Right kidney (tissue), 1 donor: ENCODE data around the gene MICALL1.
A peak's percentile ranks its signal among the peaks of the same experiment; 100 is the strongest.
"Not testable (repeated sequence)": the region's sequence is repeated elsewhere in the genome, so short reads cannot be mapped to it uniquely, and the experiment has no call there.

ENCODE experiments used
- DNase-seq: peaks from one replicate; pipeline ENCODE4 v3.0.0-alpha.2; 2016

Gene MICALL1

DNA sequence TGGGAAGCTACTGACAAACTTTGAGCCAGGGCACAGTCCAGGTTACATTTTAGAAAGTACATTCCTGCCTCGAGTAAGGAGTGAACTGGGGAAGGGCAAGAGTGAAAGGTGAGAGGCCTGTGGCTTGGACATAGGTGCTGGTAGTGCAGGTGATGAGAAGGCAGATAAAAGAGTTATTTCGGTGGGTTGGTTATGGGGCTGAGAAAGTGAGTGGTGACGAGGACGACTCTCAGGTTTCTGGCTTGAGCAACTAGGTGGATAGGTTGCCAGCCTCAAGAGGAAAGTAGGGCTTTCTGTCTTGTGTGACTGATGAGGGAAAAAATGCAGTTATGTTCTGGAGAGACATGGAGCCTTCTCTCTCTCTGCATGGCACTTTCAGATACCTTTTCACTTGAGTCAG lies 51.1 kb downstream of the MICALL1 start:
- no peak for DNase-seq

DNA sequence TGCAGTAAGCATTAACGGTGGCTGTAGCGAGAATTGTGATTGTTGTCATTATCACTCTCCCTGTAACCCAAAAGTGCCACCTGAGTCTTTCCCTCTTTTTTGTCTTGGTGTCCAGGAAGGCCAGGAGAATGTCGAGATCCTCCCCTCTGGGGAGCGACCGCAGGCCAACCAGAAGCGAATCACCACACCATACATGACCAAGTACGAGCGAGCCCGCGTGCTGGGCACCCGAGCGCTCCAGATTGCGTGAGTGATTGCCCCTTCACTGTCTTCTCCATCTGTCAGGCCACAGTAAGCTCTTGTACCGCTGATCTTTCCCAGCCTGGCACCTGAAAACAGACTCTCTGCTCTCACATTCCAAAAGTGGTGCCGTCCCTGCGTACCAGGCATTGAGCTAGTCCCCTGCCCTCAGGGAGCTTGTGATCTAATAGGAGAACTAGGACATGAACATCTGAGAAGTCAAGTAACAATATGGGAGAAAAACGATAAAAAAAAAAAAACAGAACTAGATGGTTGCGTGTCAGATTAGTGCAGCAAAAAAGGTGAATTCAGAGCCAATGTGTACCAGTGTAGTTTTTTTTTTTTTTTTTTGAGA lies 53.2 kb downstream of the MICALL1 start:
- no peak for DNase-seq

DNA sequence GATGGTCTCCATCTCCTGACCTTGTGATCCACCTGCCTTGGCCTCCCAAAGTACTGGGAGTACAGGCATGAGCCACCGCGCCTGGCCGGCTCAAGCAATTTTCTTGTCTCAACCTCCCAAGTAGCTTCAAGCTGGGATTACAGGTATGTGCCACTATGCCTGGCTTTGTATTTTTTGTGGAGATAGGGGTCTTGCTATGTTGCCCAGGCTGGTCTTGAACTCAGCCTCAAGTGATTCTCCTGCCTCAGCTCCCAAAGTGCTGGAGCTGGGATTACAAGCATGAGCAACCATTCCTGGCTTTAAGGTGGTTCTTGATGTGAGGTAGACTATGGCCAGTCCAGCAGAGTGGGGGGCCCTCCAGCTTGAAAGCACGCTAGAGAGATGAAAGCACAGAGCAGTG lies 55.0 kb downstream of the MICALL1 start:
- no peak for DNase-seq

DNA sequence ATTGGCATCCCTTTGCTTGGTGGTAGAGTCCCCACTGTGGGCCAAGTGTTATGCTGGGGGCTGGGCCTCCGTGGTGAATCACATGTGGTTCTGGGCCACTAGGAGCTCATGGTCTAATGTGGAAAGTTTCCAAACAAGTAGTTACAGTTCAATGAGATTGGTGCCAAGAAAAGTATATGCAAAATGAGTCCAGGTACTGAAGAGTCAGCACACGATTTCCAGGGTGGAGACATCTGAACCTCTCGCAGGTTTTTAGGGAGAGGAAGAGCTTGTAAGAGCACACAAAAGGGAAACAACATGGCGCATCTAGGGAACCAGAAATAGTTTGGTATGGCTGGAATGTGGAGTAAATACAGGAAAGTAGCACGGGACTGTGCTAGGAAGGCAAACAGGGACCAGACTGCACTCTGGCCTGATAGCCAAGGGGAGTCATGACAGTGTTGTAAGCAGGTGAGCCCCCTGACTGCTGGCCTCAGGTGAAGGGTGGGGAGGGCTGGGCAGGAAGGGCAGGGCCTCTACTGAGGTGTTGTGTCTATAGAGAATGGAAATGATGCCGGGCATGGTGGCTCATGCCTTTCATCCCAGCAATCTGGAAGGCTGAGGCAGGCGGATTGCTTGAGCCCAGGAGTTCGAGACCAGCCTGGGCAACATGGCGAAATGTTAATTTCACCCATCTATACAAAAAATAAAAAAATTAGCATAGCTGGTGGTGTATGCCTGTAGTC lies 60.0 kb downstream of the MICALL1 start:
- DNase-seq: no peak

DNA sequence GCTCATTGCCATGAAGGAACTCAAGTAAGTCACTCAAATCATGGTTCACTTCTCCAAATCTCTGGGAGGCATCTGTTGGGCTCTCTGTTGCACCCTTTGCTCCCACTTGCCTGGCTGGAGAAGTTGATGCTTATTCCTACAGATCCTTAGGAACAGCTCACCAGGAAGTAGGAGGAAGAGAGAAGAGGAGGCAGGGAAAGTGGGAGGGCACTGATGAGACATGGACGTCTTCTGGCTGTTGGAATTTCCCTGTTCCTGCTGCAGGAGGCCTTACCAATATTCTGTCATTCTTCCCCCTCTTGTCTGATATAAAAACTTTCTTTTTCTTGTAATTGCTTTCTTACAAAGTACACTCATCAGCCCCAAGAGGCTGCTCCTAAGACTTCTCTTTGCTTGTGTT lies 61.0 kb downstream of the MICALL1 start:
- no peak for DNase-seq

DNA sequence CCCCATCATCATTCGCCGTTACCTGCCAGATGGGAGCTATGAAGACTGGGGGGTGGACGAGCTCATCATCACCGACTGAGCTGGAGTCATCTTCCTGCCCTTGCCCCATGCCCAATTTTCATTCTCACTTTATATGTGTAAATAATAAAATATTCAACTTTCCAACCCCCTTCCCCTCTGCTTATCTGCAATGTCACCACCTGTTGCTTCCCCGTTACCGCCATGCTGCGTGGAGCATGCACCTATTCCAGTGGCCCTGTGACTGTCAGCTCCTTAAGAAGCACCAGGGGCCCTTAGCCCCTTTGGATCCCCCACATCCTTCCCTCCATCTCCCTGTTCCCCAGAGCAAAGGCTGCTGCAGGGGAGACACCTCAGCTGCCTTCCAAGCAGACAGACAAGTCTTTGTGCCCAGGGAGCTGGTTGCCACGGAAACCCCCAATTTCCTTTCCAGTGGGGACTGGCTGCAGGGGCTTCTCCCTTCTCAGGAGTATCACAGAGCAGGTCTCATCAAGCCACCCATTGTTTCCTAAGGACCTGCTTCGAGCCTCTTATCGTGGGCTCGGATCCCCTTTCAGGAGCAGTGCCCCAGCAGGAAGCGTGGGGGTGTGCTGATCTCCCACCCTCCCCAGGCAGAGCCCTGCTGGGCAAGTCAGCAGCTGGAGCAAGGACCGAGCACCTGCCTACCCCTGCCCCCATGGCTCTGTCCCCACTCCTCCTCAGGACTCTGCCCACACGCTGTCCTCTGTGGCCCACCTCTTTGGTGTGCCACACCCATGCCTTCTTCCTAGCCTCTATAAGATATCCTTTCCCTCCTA lies 61.7 kb downstream of the MICALL1 start:
- no peak for DNase-seq

DNA sequence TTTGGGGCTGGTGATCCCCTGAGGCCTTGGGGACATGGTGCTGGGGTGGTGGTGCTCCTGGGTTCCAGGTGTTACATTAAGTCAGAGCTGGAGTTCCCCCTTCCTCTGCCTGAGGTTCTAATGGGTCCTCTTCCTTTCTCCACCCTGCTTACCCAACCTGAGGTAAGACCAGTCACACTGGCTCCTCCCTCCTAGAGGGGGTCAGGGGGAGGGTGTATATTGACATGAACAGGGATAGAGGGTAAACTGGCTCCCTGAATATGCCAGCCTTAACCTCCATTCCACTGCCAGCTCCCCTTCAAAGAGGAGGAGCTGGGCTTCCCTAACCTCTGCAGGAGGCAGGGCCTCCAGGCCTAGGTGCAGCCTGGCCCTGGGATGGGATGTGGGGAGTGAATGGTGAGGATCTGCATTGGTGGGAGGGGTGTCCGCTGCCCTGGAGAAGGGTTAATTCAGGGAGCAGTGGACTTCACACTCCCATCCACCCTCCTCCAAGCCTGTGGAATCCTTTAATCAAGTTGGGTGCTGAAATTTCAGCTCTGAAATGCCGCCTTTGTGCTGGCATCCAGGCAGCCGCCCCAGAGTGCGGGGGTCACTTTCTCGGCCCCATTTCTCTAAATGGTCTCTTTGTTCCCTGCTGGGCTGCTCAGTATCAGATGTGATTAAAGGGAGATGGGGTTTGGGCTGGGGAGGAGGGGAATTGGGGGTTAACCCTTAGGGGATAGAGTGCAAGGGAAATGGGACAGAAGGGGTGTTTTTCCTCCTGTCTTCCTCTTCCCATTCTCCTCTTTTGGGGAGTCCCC lies 62.6 kb downstream of the MICALL1 start:
- no peak for DNase-seq

DNA sequence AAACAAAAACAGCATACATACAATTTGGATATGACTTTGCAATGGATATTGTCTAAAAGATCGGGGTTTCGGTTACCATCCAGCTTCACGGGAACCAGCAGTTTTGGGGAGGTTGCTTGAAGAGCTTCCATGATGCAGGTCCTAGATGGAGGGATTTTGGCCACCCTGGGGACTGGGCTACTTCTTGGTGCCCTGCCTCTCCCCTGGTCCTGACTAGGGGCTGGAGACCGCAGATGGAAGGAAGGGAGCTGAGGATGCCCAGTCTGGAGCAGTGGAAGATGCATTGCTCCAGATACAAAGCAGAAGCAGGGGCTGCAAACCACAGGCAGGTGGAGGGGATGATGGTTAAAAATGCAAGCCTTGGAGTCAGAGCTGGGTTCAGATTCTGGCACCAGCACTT lies 64.8 kb downstream of the MICALL1 start:
- no peak for DNase-seq

DNA sequence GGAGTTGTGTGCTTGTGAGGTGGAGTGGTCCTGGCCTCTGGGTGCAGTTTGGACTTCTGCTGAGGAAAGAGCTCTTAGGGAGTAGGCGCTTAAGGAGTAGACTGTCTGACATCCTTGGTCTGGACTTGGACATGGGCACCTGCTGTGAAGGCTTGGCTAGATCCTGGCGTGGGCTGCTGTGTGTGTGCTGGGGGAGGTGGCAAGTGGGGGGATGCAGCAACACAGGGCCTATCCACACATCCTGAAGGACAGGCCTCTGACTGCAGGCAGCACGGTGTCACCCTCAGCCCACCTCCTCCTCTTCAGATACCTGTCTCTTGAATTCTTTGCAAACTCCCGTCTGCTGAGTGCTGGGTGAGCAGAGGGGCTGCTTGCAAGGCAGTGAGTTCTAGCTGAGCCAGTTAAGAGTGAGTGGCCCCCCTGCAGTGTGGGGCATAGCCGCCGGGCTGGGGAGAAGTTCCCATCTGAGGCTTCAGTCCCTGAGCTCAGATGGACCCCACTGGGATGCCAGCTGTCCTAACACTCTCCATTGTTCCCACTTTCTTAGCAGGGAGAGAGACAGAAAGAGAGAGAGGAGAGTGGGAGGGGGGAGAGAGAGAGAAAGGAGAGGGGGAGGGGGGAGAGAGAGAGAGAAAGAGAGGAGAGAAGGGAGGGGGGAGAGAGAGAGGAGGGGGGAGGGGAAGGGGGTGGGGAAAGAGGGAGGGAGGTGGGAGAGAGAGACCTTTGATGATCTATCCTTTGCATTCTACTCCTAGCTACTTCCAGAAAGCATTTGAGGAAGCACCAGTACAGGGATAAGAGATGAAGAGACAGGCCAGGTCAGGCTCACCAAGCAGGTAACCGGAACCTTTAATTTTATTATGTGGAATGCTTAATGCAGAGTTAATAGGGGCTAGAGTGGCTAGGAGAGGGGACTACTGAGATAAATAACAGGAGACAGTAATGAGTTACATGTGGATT lies 65.7 kb downstream of the MICALL1 start:
- no peak for DNase-seq

DNA sequence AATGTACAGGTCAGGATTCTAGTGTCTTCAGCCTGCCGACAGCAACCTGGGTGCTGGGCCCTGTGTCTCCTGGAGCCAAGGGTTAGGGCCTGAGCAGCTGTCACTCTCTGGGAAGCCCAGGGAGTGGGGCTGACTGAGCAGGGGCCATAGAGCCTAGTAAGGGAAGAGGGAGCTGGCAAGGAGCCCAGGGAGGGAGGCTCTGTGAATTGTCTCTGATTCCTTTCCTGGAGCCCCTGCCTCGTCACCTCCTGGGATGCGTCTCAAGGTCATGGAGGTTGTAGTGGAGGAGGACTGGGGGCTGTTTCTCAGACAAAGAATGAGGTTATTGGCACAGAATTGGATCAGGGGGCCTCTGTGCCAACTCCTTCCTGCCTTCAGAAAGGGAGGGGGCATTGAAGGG lies 66.4 kb downstream of the MICALL1 start:
- no peak for DNase-seq

DNA sequence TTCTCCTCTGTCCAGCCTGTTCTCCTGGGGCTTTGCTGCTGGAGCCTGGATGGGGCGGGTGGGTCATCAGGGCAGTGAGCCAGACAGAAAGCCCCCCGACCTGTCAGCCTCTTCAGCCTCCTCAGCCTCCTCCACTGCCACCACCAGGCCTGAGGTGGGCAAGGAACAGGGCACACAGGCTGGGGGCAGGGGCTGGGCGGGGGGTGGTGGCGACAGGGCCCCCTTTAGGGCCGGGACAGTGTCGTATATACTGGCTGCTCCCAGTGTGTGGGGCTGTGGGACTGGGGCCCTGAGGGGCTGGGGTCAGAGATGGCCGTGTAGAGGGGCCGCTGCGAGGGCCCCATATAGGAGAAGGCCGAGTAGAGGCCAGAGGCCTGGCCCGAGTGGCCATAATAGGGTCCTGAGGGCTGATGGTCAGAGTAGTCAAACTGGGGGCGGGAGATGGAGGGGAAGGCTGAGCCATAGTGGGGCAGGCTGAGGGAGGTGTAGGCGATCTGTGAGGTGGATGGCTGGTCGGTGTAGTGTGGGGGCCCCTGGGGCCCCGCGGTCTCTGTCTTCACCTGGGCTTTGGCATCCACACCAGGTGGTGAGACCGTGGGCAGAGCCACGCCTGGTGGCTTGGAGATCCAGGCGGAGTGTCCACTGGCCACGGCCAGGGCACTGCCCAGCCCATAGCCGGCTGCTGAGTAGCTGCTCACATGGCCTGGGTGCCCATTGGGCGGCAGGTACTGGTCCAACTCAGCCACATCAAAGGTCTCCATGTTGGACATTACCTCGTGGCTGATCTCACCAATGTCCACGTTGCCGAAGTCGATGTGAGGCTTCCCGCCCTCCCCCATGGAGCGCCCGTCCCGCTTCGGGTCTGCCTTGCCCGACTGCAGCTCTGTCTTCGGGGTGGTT lies 67.4 kb downstream of the MICALL1 start:
- no peak for DNase-seq

DNA sequence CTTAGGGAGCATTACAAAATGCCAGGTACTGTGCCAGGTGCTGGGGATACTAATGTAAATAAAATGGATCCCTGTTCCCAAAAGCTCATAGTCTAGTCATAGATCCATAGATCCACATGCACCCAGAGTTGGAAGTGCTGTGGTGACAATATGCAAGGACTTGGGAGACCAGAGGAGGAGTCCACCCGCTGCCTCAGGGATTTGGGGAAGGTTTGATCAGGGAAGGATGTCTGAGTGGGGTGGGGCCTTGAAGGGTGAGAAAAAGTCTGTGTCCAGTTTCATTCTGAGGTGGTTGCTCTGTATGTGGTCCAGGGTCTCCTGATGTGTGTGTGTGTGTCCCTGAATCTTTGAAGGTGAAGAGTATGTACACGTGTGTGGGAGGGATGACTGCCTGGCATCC lies 69.1 kb downstream of the MICALL1 start:
- no peak for DNase-seq

DNA sequence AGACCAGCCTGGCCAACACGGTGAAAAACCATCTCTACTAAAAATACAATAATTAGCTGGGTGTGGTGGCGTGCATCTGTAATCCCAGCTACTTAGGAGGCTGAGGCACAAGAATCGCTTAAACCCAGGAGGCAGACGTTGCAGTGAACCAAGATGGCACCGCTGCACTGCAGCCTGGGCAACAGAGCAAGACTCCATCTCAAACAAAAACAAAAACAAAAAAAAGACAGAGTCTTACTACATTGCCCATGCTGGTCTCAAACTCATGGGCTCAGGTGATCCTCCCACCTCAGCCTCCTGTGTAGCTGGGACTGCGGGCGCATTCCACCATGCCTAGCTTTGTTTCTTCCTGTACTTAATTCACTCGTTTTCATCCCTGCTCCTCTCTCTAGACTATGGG lies 69.9 kb downstream of the MICALL1 start:
- DNase-seq: not testable (repeated sequence)

DNA sequence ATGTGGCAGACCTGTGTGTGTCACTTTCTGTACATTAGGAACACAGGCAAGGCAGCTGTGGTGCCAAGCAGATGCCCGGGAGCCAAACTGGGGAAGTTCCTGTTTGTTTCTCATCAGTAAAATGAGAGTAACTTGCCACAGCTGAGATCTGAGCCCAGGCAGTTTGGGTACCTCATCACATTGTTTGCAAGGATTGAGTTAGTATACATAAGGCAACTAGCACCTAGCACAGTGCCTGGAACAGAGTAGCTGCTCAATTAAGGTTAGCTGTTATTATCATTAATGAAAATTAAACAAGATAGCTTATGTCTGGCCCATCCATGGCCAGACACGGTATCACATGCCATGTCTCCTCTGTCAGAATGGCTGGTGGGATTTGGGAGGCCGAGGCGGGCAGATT lies 70.5 kb downstream of the MICALL1 start:
- no peak for DNase-seq

DNA sequence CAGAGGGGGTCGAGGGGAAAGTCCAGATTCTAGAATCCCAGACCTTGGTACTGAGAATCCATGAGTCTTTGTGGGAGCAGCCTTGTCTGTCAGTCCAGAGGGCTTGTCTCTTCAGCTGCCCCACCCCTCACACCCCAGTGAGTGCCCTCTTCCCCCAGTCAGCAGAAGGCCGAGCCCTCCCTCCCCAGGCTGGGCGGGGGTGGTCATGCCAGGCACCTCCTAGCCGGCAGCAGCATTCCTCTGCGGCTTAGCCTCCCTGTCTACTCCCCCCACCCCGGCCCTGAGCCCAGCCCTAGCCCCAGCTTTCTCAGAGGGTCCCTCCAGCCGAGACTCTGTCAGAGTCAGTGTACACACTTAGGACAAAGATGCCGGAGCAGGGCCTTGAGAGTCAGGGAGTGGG lies 73.7 kb downstream of the MICALL1 start:
- no peak for DNase-seq

DNA sequence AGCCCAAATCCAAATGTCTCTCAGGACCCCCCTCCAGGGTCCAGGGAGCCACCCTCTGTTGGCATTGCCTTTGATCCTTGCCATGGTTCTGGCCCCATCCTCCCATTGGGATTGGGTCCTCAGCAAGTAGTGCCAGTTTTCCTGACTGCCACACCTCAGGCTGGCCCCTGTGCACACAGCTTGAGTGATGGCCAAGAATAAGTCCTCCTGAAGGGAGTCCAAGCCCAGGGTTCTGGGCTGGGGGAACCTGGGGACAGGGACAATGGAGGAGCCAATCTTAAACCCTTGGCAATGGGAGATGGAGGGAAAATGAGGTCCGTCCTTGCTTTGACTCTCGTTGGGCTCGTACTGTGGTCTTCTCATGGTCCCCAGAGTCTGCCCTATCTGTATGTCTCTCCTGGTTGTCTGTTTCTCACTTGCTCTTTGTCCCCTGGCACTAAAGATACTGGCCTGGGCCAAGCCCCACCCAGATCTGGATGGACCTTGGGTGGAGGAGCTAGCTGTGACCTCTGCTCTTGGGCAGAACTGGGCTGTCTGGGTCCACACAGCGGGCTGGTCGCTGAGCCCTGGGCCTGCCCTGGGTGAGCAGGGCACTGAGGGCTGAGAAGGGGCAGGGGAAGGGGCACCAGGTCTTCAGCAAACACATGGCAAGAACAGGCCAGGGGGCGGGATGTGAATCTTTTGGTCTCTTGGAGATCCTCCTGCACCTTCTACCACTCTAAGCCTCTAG lies 75.3 kb downstream of the MICALL1 start:
- no peak for DNase-seq

DNA sequence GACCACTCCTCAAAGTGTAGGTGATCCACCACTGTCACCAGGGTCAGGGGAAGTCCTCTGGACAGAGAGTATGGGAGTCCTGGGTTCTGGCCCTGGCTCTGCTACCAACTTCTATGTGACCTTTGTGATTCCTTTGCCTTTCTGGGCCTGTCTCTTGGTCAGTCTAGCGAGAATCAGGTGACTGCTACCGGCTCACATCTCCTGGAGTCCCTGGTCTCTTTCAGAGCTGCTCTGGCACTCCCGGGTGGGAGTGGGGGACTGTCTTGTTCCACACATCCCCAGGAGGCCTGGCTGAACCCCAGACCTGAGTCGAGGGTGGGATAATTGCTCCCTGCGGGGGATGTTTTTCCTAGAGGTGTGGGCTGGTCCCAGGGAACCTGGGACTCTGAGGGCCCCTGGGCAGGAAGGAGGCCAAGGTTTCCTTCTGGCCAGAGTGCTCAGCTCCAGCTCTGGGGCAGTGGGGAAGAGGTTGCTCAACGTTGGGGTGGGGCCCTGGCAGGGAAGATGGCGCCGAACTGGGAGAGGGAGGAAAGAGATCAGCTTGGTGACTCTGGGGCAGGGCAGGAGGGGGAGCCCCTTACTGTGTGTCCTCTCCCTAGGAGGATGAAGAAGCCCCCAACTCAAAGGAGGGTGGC lies 76.2 kb downstream of the MICALL1 start:
- DNase-seq: no peak

DNA sequence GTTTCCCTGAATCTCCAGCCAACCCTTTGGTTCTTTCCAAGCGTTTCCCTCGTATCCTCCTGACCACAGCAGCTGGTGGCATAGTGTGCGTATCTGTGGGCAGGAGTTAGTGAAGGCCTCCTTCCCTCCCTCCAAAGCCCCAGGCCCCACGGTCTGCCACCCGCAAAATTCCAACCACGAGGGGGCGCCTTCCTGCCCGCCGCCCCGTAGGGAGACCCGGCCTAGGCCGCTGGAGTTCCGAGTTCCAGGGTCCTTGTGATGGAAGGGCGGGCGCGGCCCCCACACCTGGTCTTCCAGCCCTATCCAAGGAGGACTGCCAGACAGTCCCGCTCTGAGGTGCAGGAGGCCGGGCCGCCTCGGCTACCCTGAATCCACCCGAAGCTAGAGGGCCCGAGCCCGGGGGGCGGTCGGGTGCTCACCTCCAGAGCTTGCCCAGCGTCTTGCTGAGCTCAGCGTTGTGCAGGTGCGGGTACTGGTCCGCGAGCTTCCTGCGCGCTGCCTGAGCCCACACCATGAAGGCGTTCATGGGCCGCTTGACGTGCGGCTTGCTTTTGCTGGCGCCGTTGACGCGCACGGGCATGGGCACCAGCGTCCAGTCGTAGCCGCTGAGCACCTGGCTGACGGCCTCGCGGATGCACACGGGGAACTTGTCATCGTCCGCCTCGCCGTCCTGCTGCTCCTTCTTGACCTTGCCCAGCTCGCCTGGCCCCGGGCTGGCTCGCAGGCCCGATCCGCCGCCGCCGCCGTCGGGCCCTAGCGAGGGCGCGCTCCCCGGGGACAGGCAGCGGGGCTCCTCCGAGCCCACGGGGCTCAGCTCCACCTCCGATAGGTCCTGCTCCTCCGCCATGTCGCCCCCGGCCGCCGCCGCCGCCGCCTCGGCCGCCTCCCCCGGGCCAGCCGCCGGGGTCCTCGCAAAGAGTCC lies 77.1 kb downstream of the MICALL1 start:
- DNase-seq: peak; percentile 54
